GM23338 (cell line): ENCODE measurements around the gene TMEM132D. TPM values are rescaled to one million over a fixed set of nuclear protein-coding genes. Genes with fewer than 3 reads are reported as not detected.

Experiments used
- ATAC-seq: fragments of 200-7000 bp; cut with Tn5 transposase; 3 replicates; pipeline ENCODE4 v1.9.1; 2020
- DNase-seq: peaks from one replicate; pipeline ENCODE4 v3.0.0-alpha.2; 2015; ENCODE audit warnings: low spot score
- H2AFZ ChIP-seq: fragments of 200-600 bp; sonication (generic); 2 replicates; pipeline ENCODE4 v1.8.0; 2016; ENCODE audit warnings: antibody characterized with exemption, mild to moderate bottlenecking, moderate library complexity
- H3F3A ChIP-seq: fragments of 200-600 bp; sonication (generic); replicated peaks from 2 replicates; pipeline ENCODE4 v1.8.0; 2017; ENCODE audit warnings: antibody characterized with exemption, mixed run types, low read depth
- H3K27ac ChIP-seq: fragments of 200-600 bp; sonication (generic); 2 replicates; pipeline ENCODE4 v1.6.1; 2016; ENCODE audit warnings: low read depth
- H3K27me3 ChIP-seq: fragments of 200-600 bp; sonication (generic); 2 replicates; pipeline ENCODE4 v1.8.0; 2016; ENCODE audit warnings: mild to moderate bottlenecking, mixed run types, moderate library complexity; ENCODE audit not compliant: insufficient read depth
- H3K36me3 ChIP-seq: fragments of 200-600 bp; sonication (generic); 2 replicates; pipeline ENCODE4 v1.8.0; 2016; ENCODE audit warnings: mild to moderate bottlenecking; ENCODE audit not compliant: insufficient read depth
- H3K4me1 ChIP-seq: fragments of 200-600 bp; sonication (generic); 2 replicates; pipeline ENCODE4 v1.8.0; 2016; ENCODE audit warnings: mild to moderate bottlenecking, moderate library complexity; ENCODE audit not compliant: insufficient read depth
- H3K4me2 ChIP-seq: fragments of 200-600 bp; sonication (generic); 2 replicates; pipeline ENCODE4 v1.7.1; 2017; ENCODE audit warnings: mixed run types
- H3K4me3 ChIP-seq: fragments of 200-600 bp; sonication (generic); 2 replicates; pipeline ENCODE4 v1.6.1; 2016; ENCODE audit warnings: mixed run types
- H3K79me2 ChIP-seq: fragments of 200-600 bp; sonication (generic); replicated peaks from 2 replicates; pipeline ENCODE4 v1.8.0; 2017; ENCODE audit warnings: mild to moderate bottlenecking; ENCODE audit not compliant: insufficient read depth
- H3K9me2 ChIP-seq: fragments of 200-600 bp; sonication (generic); 2 replicates; pipeline ENCODE4 v1.8.0; 2017; ENCODE audit not compliant: insufficient read depth
- H4K20me1 ChIP-seq: fragments of 200-600 bp; sonication (generic); replicated peaks from 2 replicates; pipeline ENCODE4 v1.8.0; 2017; ENCODE audit warnings: mild to moderate bottlenecking; ENCODE audit not compliant: insufficient read depth
- H3K27ac Mint-ChIP-seq: 2 replicates; pipeline ENCODE4 v1.8.0; 2020; ENCODE audit warnings: inconsistent platforms, mild to moderate bottlenecking, moderate library complexity, mixed read lengths
- H3K27me3 Mint-ChIP-seq: 3 replicates; pipeline ENCODE4 v1.8.0; 2022; ENCODE audit warnings: low read depth, mild to moderate bottlenecking, moderate library complexity, mixed read lengths, inconsistent platforms; ENCODE audit not compliant: insufficient read depth, poor library complexity
- H3K36me3 Mint-ChIP-seq: 3 replicates; pipeline ENCODE4 v1.8.0; 2021; ENCODE audit warnings: low read depth, mild to moderate bottlenecking, inconsistent platforms, moderate library complexity, mixed read lengths
- H3K4me1 Mint-ChIP-seq: 3 replicates; pipeline ENCODE4 v1.8.0; 2020; ENCODE audit warnings: mild to moderate bottlenecking, inconsistent platforms, mixed read lengths
- H3K4me3 Mint-ChIP-seq: 3 replicates; pipeline ENCODE4 v1.8.0; 2021; ENCODE audit warnings: moderate library complexity, mild to moderate bottlenecking, inconsistent platforms, mixed read lengths
- H3K9me3 Mint-ChIP-seq: 3 replicates; pipeline ENCODE4 v1.8.0; 2020; ENCODE audit warnings: moderate library complexity, mild to moderate bottlenecking, inconsistent platforms, mixed read lengths
- CREB1 ChIP-seq: fragments of 250-450 bp; sonication (Bioruptor Pico); IDR thresholded peaks from 2 replicates; pipeline ENCODE4 v1.5.0; 2020; ENCODE audit warnings: low read depth, mild to moderate bottlenecking, moderate library complexity
- ETS1 ChIP-seq: IDR thresholded peaks from 2 replicates; pipeline ENCODE4 v1.6.1; 2016; ENCODE audit warnings: antibody characterized with exemption
- EZH2 ChIP-seq: fragments of 200-600 bp; sonication (generic); IDR thresholded peaks from one replicate; pipeline ENCODE4 v1.8.0; 2017; ENCODE audit warnings: antibody characterized with exemption, mild to moderate bottlenecking, low read depth; ENCODE audit not compliant: unreplicated experiment
- EZH2phosphoT487 ChIP-seq: fragments of 200-600 bp; sonication (generic); IDR thresholded peaks from one replicate; pipeline ENCODE4 v1.8.1; 2018; ENCODE audit warnings: antibody characterized with exemption; ENCODE audit not compliant: unreplicated experiment
- NANOG ChIP-seq: IDR thresholded peaks from 2 replicates; pipeline ENCODE4 v1.6.1; 2016; ENCODE audit warnings: antibody characterized with exemption, borderline replicate concordance
- POLR2AphosphoS5 ChIP-seq: IDR thresholded peaks from 2 replicates; pipeline ENCODE4 v1.6.1; 2016; ENCODE audit warnings: antibody characterized with exemption, low read depth
- STAT1 ChIP-seq: IDR thresholded peaks from one replicate; pipeline ENCODE4 v1.6.1; 2016; ENCODE audit warnings: antibody characterized with exemption; ENCODE audit not compliant: unreplicated experiment
- ZNF462 ChIP-seq: fragments of 250-450 bp; sonication (Bioruptor Pico); IDR thresholded peaks from 2 replicates; pipeline ENCODE4 v1.5.0; 2020; ENCODE audit warnings: mild to moderate bottlenecking, moderate library complexity
- polyA plus RNA-seq: library from polyadenylated mRNA; unstranded; fragments of >200 nt; fragmentation: Nextera tagmentation; extraction: Ambion mirVana; gene quantifications from 2 replicates; pipeline ENCODE4 v1.2.1, GENCODE V29; 2016
- total RNA-seq: library from RNA; depleted of rRNA; stranded (reverse); fragments of >200 nt; shearing (Covaris generic); gene quantifications from 2 replicates; pipeline ENCODE4 v1.2.3, GENCODE V29; 2014
- TF ChIP-seq, protein P1 (sequence below), 2 experiments: fragments of 200-600 bp in 1 of 2; sonication (generic) in 1 of 2; conservative IDR thresholded peaks; 2 replicates each; pipeline versions ENCODE4 v1.5.1 to v1.6.1; 2016 to 2017; ENCODE audit warnings: antibody characterized with exemption in 2 of 2, low read depth in 2 of 2, mild to moderate bottlenecking in 2 of 2, moderate library complexity in 1 of 2

The TMEM132D gene
- total and polyA plus RNA-seq, 2 experiments from 2014 or later, result 0.44 to 5.3 TPM

GRCh38 chr12:129103231-129103630, 800.6 kb downstream of the TMEM132D start:
- Mint-ChIP-seq H3K4me3 (no peak overlapping the region), H3K27me3 (no peaks in the 10 kb centered on the region), H3K4me1 (no peaks in the 10 kb centered on the region), H3K9me3 (peaks cover 74% of the 10 kb centered on the region), H3K36me3 (peaks cover 29% of the 10 kb centered on the region), H3K27ac (no peak overlapping the region)
- H3F3A ChIP-seq, result no peaks in the 10 kb centered on the region
- no peaks in the 10 kb centered on the region for H3K79me2 ChIP-seq
- no peak overlapping the region for H3K27ac ChIP-seq
- ATAC-seq, result no peak
- H3K9me2 ChIP-seq, result no peaks in the 10 kb centered on the region; the same call in 1 of the 2 replicates
- H3K36me3 ChIP-seq, result no peaks in the 10 kb centered on the region
- no peaks in the 10 kb centered on the region for H3K4me1 ChIP-seq
- H4K20me1 ChIP-seq, result no peaks in the 10 kb centered on the region
- H3K27me3 ChIP-seq, result no peaks in the 10 kb centered on the region
- H3K4me2 ChIP-seq, result no peak overlapping the region
- H3K4me3 ChIP-seq, result no peak overlapping the region
- no peak overlapping the region for H2AFZ ChIP-seq
- DNase-seq, result no peak
- TF ChIP-seq ETS1, result no peak

- Histone ChIP-seq H3K9me2 (no peaks in the 10 kb centered on the region; the same call in 1 of the 2 replicates), H3F3A (no peaks in the 10 kb centered on the region), H3K27me3 (no peaks in the 10 kb centered on the region), H3K79me2 (no peaks in the 10 kb centered on the region), H3K27ac (no peak overlapping the region), H3K4me1 (no peaks in the 10 kb centered on the region), H4K20me1 (no peaks in the 10 kb centered on the region), H3K36me3 (no peaks in the 10 kb centered on the region), H3K4me2 (no peak overlapping the region), H2AFZ (no peak overlapping the region), H3K4me3 (no peak overlapping the region)
- no peaks in the 10 kb centered on the region for H3K27me3 Mint-ChIP-seq
- H3K36me3 Mint-ChIP-seq, result peaks cover 31% of the 10 kb centered on the region; the same call in 2 of the 3 replicates
- no peak overlapping the region for H3K4me3 Mint-ChIP-seq
- no peaks in the 10 kb centered on the region for H3K4me1 Mint-ChIP-seq
- peaks cover 74% of the 10 kb centered on the region for H3K9me3 Mint-ChIP-seq
- DNase-seq (no peak), ATAC-seq (no peak)
- no peak overlapping the region for H3K27ac Mint-ChIP-seq
- TF ChIP-seq STAT1 (no peak), ZNF462 (CRISPR knock-in tag) (no peak), NANOG (no peak), EZH2 (no peak), EZH2phosphoT487 (no peak), CREB1 (CRISPR knock-in tag) (no peak), ETS1 (no peak), POLR2AphosphoS5 (no peak)
- TF ChIP-seq, protein P1, sequence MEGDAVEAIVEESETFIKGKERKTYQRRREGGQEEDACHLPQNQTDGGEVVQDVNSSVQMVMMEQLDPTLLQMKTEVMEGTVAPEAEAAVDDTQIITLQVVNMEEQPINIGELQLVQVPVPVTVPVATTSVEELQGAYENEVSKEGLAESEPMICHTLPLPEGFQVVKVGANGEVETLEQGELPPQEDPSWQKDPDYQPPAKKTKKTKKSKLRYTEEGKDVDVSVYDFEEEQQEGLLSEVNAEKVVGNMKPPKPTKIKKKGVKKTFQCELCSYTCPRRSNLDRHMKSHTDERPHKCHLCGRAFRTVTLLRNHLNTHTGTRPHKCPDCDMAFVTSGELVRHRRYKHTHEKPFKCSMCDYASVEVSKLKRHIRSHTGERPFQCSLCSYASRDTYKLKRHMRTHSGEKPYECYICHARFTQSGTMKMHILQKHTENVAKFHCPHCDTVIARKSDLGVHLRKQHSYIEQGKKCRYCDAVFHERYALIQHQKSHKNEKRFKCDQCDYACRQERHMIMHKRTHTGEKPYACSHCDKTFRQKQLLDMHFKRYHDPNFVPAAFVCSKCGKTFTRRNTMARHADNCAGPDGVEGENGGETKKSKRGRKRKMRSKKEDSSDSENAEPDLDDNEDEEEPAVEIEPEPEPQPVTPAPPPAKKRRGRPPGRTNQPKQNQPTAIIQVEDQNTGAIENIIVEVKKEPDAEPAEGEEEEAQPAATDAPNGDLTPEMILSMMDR (conservative IDR thresholded peaks at IDR 0.05; ENCODE audit: low read depth in 2 of 2), result no peak
Measured at GRCh38 chr12:129102233-129102632, 801.6 kb downstream of the TMEM132D start.
